Stomach (tissue), 9 donors: Measurements from ENCODE around the gene ELAVL4. TPM values are rescaled to one million over a fixed set of nuclear protein-coding genes. Genes with fewer than 3 reads are reported as not detected.

Experiments
- DNase-seq, 2 donors: peaks; one replicate each; pipeline versions ENCODE4 v3.0.0 to v3.0.0-alpha.2; 2013 to 2019
- H3K27ac ChIP-seq, 5 donors: fragments of 200-600 bp in 4 of 5; sonication (generic) in 4 of 5; one replicate each; pipeline ENCODE4 v1.5.1; 2013 to 2019; ENCODE audit warnings: mild to moderate bottlenecking in 1 of 5, moderate library complexity in 1 of 5
- H3K27me3 ChIP-seq, 3 donors: fragments of 200-600 bp; sonication (generic); one replicate each; pipeline ENCODE4 v1.5.1; 2017 to 2019; ENCODE audit warnings: mixed run types in 1 of 3
- H3K36me3 ChIP-seq, 4 donors: fragments of 200-600 bp; sonication (generic); 1 replicate in 3 of 4; 2 replicates in 1 of 4; pipeline ENCODE4 v1.5.1; 2016 to 2019
- H3K4me1 ChIP-seq, 4 donors: fragments of 200-600 bp; sonication (generic); one replicate each; pipeline ENCODE4 v1.5.1; 2016 to 2019
- H3K4me3 ChIP-seq, 4 donors: fragments of 200-600 bp; sonication (generic) in 3 of 4; one replicate each; pipeline ENCODE4 v1.5.1; 2016 to 2019; ENCODE audit warnings: mild to moderate bottlenecking in 1 of 4
- H3K9me3 ChIP-seq, 4 donors: fragments of 200-600 bp; sonication (generic); one replicate each; pipeline ENCODE4 v1.5.1; 2016 to 2019
- EP300 ChIP-seq: sonication (generic); formaldehyde crosslinking; IDR thresholded peaks from one replicate; pipeline ENCODE4 v1.6.1; 2017; ENCODE audit warnings: antibody characterized with exemption
- POLR2A ChIP-seq, 4 donors: fragments of 450-650 bp; IDR thresholded peaks; one replicate each; pipeline ENCODE4 v1.6.1; 2016; ENCODE audit warnings: antibody characterized with exemption in 4 of 4, control low read depth in 2 of 4, mild to moderate bottlenecking in 1 of 4, moderate library complexity in 1 of 4
- POLR2AphosphoS5 ChIP-seq, 3 donors: sonication (generic); formaldehyde crosslinking; IDR thresholded peaks; one replicate each; pipeline ENCODE4 v1.6.1; 2016; ENCODE audit warnings: antibody characterized with exemption in 3 of 3
- WGBS, 5 donors: extraction: QIAGEN DNeasy Blood & Tissue Kit in 3 of 5; methylation state at CpG; one replicate each; pipeline versions ENCODE4 v1.1.5 to v1.1.7; 2013 to 2018; 5-methylcytosine and 5-hydroxymethylcytosine counted together
- intact Hi-C: fragments of 100-400 bp; cut with DNase I; formaldehyde crosslinking; loops from one replicate; pipeline ENCODE4 v1.15.1; 2023; ENCODE audit warnings: low total_unique reads
- polyA plus RNA-seq, 3 donors: library from polyadenylated mRNA; stranded (reverse); fragments of 200-250 nt; gene quantifications; one replicate each; pipeline ENCODE4 v1.2.3, GENCODE V29; 2013
- total RNA-seq, 5 donors: library from RNA; depleted of rRNA; stranded (reverse); fragments of >200 nt; gene quantifications; one replicate each; pipeline versions ENCODE4 v1.1.0 to v1.2.3, GENCODE V29; 2014 to 2016
- TF ChIP-seq, protein P1 (sequence below), 7 experiments: fragments of 450-650 bp in 4 of 7; fragments of 200-600 bp in 3 of 7; sonication (generic) in 3 of 7; IDR thresholded peaks; one replicate each; pipeline ENCODE4 v1.5.1; 2016 to 2019; ENCODE audit warnings: antibody characterized with exemption in 7 of 7, control low read depth in 2 of 7, mild to moderate bottlenecking in 1 of 7
- donor health status: healthy with polysubstance abuse.
- donor health status: Bipolar disorder and iron deficiency.
- donor health status: healthy.

ELAVL4 gene
- total and polyA plus RNA-seq, 8 donors, result 0.30 to 4.8 (median 0.31) TPM; not detected in 5

DNA sequence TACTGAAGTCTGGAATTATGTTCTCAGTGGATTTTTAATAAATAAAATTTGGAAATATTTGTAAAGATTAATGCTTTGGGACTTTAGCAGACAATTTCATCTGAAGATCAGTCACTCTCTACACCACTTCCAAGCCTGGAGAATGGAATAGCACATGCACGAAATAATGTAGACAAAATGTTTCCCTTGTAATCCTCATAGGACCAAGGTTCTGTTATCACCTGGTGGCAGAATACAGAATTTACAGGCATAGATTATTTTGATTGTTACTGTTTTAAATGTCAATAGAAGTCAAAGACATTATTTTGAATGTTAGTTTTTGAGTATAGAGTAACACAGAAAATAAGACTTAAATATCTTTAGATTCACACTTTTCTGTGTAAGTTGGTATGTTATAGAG, 9.1 kb upstream of the ELAVL4 start:
- Histone ChIP-seq H3K27ac (no peak overlapping the region), H3K4me3 (no peak overlapping the region), H3K27me3 (peaks cover 0 to 9% (median 0%) of the 10 kb centered on the region in 3 donors), H3K9me3 (no peaks in the 10 kb centered on the region), H3K36me3 (no peaks in the 10 kb centered on the region), H3K4me1 (no peaks in the 10 kb centered on the region)
- DNase-seq, result no peak
- intact Hi-C loops, result no loop called here
- TF ChIP-seq POLR2A (IDR thresholded peaks at IDR 0.05) (no peak), POLR2AphosphoS5 (IDR thresholded peaks at IDR 0.05) (no peak), EP300 (no peak)
- TF ChIP-seq, protein P1, sequence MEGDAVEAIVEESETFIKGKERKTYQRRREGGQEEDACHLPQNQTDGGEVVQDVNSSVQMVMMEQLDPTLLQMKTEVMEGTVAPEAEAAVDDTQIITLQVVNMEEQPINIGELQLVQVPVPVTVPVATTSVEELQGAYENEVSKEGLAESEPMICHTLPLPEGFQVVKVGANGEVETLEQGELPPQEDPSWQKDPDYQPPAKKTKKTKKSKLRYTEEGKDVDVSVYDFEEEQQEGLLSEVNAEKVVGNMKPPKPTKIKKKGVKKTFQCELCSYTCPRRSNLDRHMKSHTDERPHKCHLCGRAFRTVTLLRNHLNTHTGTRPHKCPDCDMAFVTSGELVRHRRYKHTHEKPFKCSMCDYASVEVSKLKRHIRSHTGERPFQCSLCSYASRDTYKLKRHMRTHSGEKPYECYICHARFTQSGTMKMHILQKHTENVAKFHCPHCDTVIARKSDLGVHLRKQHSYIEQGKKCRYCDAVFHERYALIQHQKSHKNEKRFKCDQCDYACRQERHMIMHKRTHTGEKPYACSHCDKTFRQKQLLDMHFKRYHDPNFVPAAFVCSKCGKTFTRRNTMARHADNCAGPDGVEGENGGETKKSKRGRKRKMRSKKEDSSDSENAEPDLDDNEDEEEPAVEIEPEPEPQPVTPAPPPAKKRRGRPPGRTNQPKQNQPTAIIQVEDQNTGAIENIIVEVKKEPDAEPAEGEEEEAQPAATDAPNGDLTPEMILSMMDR (IDR thresholded peaks at IDR 0.05), result no peak
- WGBS, 5 donors, result 71 to 85% (median 77%) methylated on average over 1 of the region's 1 CpG

DNA sequence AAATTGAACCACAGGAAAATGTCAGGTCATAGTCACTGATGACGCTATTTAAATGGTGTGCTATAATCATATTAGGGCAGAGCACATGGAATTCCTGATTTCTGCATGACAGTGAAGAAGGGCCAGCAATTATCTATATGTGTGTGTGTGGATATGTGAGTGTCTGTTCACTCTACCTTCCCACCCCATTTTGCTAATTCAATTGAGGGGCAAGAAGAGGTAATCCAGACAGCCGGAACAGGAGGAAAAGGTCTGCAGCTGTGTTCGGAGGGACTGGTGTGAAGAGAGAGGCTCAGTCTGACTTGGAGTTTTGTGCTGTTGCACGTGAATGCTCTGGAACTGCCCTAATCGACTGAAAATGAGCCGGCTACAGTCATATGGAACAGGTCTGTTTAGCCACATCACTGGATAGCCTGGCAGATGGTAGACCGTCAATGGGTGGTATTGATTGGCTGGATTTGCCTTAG, 5.1 kb upstream of the ELAVL4 start:
- H3K27me3 ChIP-seq, result peaks cover 0 to 20% (median 0%) of the 10 kb centered on the region in 3 donors
- 69 to 77% (median 76%) methylated on average over 7 of the region's 7 CpGs for WGBS, 5 donors
- no peak overlapping the region for H3K27ac ChIP-seq
- H3K36me3 ChIP-seq, result no peaks in the 10 kb centered on the region
- peak in 1 of 2 donors; percentile 28 for DNase-seq
- intact Hi-C loops, result no loop called here
- H3K9me3 ChIP-seq, result no peaks in the 10 kb centered on the region
- H3K4me3 ChIP-seq, result no peak overlapping the region
- H3K4me1 ChIP-seq, result no peaks in the 10 kb centered on the region
- TF ChIP-seq, protein P1 (IDR thresholded peaks at IDR 0.05), result no peak
- TF ChIP-seq POLR2AphosphoS5 (IDR thresholded peaks at IDR 0.05) (no peak), EP300 (no peak), POLR2A (IDR thresholded peaks at IDR 0.05) (no peak)

DNA sequence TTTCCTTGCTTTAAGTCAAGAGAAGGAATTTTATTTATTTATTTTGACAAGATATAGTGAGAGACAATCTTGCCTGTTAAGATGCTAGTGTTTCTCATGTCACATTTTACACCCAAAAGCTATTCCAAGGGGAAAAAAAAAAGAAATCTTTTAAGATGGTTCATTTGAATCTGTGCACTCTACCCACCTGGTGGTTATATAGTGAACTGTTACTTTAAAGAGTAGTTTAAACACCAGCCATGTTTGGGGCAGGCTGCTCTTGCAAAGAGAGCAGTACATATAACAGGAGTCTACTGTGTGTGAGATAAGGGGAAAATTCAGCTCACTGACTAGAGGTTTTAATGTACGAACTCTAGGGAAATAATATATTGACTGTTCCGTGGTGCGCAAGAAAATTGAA, 3.3 kb upstream of the ELAVL4 start:
- WGBS, 5 donors, result 65 to 76% (median 71%) methylated on average over 3 of the region's 3 CpGs
- no peak overlapping the region for H3K4me3 ChIP-seq
- intact Hi-C loops, result no loop called here
- no peaks in the 10 kb centered on the region for H3K9me3 ChIP-seq
- no peak overlapping the region for H3K27ac ChIP-seq
- no peaks in the 10 kb centered on the region for H3K36me3 ChIP-seq
- peaks cover 0 to 10% (median 3%) of the 10 kb centered on the region in 4 donors for H3K4me1 ChIP-seq
- no peak for TF ChIP-seq POLR2AphosphoS5 (IDR thresholded peaks at IDR 0.05)
- TF ChIP-seq EP300, result no peak
- TF ChIP-seq POLR2A (IDR thresholded peaks at IDR 0.05), result no peak
- TF ChIP-seq, protein P1 (IDR thresholded peaks at IDR 0.05), result peak in 1 of 7 experiments; percentile 14
- peak in 1 of 2 donors; percentile 17 for DNase-seq
- H3K27me3 ChIP-seq, result peaks cover 0 to 38% (median 15%) of the 10 kb centered on the region in 3 donors

DNA sequence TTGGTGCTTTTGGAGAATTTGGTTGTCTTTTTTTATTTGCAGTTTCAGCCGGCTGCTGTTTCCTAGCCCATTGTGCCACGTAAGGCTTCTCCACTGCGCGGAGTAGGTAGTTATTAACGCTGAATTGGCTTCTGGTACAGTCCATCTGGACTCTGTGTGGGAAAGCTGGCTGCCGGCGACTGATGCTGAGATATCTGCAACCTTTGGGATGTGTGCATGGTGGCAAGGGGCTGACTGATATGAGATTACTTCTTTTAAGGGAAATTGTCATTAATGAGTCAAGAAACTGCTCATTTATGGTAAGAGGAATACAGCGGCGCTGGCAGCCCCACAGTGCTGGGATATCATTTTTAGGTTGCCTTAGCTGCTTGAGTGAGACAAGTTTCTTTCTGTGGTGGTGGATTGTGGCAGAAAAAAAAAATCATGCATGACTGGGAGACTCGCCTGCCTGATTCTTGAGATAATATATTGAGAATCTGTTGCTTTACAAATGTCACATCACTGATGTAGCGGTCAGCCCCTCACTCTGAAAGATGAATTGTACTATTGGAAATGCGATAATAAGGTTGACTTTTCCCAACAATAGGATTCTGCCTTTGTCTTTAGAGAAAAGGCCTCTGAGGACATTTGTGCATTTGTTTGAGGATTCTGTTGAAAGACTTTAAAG, 2.5 kb upstream of the ELAVL4 start:
- intact Hi-C loops, result no loop called here
- Histone ChIP-seq H3K4me1 (peaks cover 0 to 14% (median 6%) of the 10 kb centered on the region in 4 donors), H3K9me3 (no peaks in the 10 kb centered on the region), H3K27ac (no peak overlapping the region), H3K4me3 (no peak overlapping the region), H3K27me3 (peaks cover 0 to 45% (median 22%) of the 10 kb centered on the region in 3 donors), H3K36me3 (no peaks in the 10 kb centered on the region)
- TF ChIP-seq POLR2AphosphoS5 (IDR thresholded peaks at IDR 0.05) (no peak), EP300 (no peak), POLR2A (IDR thresholded peaks at IDR 0.05) (no peak)
- TF ChIP-seq, protein P1 (IDR thresholded peaks at IDR 0.05), result no peak
- peak in 1 of 2 donors; percentile 29 for DNase-seq
- 80 to 89% (median 83%) methylated on average over 12 of the region's 12 CpGs for WGBS, 5 donors
